CD4-positive, alpha-beta T cell treated with Interferon alpha-2 for 1 hour (primary cell): ENCODE results near the gene ABCB9.
A peak's percentile ranks its signal among the peaks of the same experiment; 100 is the strongest.
"Not testable (repeated sequence)": the region's sequence is repeated elsewhere in the genome, so short reads cannot be mapped to it uniquely, and the experiment has no call there.

ENCODE experiments used
- DNase-seq, 2 donors: peaks; one replicate each; pipeline ENCODE4 v3.0.0-alpha.2; 2020 to 2022

Gene ABCB9

DNA sequence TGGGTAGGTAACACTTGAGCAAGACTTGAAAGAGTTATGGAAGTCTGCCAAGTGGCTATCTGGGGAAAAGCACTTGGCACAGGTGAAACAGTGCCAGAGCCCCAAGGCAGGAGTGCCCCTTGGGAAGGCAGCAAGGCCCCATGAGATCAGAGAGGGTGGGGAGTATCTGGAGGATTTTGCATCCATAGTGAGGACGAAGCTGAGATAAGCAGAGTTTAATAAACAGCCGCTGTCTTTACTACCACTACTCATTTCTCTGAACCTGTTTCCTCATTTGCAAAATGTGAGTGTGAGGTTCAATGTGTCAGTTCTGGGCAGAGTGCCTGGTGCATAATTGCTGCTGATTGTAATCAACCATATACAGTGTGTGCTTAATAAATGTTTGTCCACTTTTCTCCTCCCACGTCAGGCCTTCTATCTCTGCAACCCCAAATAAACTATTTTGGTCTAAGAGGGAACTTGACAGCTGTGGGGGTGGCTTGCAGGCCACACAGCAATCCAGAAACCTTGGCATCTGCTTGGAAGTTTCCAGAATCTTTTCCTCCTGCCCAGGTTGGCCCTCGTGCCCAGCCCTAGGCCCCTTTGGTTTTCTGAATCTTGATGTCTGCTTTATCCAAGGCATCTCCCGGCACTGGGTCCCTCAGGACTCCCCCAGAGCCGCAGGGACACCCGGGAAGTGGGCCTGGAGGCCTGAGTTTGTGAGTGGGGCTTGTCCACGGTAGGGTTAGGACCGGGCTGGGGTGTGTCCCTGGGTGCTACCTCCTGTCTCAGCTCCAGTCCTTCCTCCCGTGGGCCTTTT, 4.5 kb downstream of the ABCB9 start:
- DNase-seq, result no peak

DNA sequence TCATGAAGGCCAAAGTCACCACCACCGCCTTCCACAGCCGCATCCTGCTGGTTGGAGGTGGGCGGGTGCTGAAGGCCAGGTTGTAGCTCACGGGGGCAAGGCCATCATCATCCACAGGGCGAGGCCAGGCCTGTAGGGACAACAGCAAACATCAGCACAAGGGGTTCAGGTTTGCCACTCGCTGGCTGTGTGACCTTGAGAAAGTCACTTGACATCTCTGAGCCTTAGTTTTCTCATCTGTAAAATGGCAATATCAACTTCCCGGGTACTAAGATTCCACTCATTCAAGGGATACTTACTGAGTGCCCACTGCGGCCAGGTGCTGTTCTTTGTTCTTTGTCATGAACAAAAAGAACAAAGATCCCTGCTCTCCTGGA, 6.1 kb downstream of the ABCB9 start:
- DNase-seq, result no peak

DNA sequence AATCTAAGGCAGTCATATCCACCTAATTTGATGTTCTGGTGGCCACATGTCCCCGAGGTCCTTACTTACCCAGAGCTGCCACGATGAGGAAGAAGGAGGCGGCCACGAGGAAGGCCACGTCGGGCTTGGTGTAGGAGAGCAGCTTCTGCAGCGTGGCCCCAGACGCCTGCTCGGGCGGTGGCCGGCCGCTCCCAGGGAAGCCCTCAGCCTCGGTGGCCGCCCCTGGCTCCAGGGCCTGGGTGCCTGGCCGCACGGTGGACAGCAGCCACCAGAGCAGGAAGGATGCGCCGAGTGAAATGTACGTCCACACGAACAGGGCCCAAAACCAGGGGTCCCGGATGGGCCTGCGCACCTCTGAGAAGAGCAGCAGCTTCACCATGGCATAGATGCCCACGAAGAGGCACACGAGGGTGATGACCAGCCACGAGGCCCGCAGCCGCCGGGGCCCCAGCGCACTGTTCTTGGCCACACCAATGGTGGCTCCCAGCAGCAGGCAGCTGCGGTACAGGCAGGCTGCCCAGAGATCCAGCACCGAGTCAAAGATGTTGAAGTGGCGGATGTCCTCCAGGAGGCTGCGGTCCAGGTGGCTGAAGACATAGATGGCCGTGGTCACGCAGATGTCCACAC, 6.6 kb downstream of the ABCB9 start:
- DNase-seq, result no peak

DNA sequence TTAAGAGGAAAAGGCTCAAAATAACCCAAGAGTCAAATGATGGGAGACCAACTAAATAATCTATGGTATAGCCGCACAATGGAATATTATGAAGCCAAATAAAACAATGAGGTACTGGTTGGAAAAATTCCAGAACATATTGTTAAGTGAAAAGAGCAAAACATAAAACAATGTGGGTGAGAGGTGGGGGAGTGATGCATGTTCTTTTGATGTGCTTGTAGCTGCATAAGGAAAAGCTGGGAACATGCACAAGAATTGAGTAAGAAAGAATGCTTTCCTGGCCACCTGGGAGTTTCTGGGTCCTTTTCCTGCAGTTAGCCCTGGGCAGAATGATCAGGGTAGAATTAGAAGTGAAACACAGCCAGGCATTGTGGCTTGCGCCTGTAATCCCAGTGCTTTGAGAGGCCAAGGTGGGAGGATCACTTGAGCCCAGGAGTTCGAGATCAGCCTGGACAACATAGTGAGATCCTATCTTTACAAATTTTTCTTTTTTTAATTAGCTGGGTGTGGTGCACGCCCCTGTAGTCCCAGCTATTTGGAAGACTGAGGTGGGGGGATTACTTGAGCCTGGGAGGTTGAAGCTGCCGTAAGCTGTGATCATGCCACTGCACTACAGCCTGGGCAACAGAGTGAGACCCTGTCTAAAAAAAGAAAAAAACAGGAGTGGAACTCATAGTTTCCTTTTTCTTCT, 7.9 kb downstream of the ABCB9 start:
- DNase-seq, result no peak

DNA sequence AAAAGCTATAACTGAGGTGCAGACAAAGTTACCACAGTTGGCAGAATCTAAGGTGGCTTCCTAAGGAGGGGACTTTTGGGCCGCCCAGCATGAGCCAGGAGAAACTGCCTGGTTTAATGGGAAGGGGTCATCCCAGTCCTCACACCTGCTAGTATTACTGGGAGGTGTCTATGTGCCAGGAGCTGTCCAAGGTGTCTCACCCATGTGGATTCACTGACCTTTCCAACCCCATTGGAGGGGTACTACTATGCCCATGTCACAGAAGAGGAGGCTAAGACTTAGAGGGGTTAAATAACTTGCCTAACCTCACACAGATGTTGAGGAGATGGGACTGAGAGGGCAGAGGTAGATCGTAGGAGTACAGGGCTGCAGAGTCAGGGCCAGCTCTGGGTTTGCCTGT, 10.2 kb downstream of the ABCB9 start:
- no peak for DNase-seq

DNA sequence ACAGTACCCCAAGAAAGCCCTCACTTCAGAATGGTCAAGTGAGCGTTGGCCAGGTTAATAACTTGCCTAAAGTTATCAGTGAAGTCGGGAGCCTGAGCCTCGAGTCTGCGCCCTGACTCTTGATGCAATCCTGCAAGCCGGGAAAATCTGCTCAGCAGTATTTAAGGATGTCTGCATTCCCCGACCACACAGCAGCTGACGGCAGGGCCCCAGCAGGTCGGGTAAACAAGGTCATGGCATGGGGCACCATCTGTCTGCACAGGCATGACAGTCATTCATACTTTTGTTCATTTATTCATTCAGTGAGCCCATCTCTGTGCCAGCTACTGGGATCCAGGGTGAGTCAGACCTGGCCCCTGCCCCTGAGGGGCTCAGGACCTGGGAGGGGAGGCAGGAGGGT, 11.1 kb downstream of the ABCB9 start:
- DNase-seq, result no peak

DNA sequence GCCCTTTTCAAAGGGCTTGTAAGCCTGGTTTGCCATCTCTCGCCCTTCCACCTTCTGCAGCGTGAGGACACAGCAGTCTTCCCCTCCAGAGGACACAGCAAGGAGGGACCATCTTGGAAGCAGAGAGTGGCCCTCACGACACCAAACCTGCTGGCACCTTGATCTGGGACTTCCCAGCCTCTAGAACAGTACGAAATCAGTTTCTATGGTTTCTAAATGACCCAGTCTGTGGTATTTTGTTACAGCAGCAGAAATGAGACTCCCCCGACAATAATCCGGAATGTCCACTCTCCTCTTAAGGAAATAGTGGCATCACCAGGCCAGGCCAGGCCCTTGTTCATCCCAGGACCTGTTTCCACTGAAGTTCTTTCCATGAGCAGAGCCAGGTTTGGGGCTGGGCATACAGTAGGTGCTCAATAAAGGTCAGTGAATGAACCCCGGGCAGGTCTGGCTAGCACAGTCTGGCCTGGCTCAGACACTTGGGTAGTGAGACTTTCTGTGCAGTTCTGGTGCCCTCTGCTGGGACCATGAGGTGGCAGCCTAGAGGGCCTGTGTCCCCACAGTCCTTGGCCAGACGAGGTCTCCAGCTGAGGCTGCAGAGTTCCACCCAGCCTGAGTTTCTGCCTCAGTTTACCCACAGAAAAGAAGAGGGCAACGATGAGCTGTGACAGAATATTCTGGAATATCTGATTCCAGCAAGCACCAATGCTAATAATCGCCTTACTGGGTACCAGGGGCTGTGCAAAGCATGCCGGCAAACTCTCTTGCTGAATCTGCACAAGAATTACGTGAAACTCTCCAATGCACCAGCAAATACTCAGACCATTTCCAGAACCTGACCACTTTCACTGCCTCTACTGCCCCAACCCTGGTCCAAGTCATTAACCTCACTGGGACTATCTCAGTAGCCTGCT, 14.0 kb downstream of the ABCB9 start:
- peak; percentile 78 to 82 for DNase-seq

DNA sequence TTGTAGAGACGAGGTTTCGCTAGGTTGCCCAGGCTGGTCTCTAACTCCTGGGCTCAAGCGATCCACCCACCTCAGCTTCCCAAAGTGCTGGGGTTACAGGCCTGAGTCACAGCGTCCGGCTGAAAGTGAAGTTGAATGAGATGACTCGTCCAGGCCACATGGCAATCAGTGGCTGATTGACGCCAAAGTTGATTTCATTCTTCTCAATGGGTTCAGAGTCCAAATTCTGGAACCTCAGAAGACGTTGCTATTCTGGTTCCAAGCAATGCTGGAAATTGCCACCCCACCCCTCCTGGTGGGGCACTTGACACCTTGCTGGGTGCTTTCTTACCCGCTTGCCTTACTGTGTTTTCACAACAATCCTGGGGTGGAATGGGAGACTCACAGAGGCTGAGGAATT, 14.9 kb downstream of the ABCB9 start:
- DNase-seq, result no peak

DNA sequence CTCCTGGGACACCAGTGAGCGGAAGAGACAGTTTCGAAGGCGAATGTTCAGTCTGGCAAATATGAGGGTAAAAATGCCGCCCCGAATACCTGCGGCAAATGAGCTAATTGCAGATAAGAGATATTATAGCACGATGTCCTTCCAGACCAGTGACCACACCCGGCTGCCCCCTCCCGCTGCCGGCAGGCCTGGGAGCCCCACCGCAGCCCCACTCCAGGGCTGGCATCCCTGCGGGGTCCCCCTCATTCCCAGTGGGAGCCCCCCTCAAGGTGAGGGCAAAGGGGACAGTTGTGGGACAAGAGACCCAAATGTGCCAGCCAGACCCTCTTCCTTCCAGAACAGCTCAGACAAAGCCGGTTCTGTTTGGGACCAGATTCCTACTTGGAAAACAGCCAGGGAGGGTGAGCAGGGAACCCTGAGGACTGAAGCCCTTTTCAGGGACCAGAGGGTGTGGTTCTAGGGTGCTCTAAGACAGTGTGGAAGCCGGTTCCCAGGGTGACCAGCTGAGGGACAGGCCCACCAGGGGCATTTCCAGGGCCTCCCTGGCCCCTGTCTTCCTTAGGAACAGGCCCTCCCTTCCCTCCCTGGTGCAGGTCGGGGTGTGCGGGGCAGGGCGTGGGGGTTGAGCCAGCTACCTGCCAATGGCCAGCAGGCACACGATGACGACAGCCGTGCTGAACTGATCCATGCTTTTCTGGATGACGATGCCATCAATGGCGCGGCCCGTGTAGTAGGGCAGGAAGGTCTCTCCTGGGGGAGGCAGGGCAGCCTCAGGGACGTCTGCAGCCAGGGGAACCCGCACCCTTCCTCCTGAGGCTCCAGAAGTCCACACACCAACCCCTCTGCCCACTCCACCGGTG, 16.2 kb downstream of the ABCB9 start:
- no peak for DNase-seq

DNA sequence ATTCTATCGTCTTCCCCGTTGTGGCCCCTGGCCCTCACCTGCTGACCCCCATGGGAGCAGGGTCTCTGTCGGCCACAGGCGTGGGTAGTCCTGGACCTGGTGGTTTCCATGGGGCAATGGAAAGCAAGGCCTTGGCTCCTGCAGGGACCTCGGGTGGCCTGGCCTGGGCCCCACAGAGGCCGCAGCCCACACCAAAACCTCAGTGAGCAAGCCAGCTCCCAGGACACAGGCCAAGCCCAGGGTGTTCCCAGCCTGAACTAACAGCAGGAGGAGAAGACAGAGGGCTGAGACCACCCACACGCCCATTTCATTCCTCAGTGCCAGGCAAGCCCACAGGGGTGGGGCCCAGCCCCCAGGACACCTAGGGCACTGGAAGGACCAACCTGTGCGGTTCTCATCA, 16.9 kb downstream of the ABCB9 start:
- DNase-seq, result no peak

DNA sequence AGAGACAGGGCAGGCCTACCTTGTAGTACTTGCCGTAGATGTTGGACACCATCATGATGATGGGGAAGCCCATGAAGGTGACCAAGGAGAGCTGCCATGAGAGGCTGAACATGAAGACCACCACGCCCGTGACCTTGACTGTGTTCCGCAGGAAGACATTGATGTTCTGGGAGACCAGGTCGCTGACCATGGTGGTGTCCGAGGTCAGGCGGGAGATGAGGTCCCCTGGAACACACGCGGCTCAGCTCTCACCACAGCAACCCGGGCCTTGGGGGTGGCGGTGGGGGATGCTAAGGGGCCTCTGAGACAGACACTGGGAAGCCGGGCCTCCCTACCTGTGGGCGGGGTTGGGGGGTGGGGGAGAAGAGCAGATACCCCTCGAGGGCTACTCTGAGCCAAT, 17.7 kb downstream of the ABCB9 start:
- no peak for DNase-seq

DNA sequence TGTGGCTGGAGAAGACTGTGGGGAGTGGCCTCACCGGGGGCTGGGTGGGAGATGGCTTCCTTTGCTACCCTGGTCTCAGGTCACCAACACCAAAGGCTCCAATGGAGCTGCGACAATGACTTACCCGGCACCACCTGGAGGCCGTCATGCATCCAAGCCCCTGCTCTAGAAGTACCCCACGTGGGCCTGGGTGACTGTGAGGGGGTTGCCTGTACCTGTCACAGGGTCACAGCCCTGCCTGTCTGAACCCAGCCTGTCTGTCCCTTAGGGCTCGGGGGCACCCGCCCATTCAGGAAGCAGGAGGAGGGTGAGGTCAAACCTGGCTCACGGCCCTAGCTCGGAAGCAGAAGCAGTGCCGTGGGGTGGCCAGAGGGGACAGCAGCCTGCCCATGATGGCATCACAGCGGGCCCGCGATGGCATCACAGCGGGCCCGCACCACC, 18.9 kb downstream of the ABCB9 start:
- DNase-seq, result peak in 1 of 2 donors; percentile 35

DNA sequence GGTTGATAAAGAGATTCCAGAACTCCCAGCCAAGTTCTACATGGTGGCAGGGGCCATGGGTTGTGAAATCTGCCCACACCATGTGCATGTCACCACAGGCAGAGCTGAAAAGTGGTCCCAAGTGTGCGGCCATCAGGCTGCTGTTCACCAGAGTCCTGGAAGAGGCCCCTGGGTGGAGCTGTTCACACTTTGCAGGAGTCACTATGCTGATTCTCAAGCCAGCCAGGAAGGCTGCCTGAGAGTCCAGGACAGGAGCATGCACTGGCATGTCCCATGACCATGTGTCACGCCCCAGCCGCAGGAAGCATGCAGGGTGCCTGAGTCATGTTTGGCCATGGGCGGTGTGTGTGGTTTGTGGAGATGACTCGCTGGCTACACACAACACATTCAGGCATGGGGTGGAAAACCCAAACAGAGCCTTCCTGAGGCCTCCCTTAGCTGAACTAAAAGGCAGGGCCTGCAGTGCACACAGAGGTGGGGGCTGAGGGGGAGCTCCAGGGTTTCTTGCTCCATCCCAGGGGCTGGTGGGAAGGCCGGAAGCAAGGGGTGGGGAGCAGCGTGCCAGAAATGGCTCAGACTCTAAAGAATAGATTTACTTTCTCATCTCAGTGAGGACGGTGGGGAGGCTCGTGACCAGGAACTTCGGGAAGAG, 19.4 kb downstream of the ABCB9 start:
- DNase-seq, result peak; percentile 55 to 84

DNA sequence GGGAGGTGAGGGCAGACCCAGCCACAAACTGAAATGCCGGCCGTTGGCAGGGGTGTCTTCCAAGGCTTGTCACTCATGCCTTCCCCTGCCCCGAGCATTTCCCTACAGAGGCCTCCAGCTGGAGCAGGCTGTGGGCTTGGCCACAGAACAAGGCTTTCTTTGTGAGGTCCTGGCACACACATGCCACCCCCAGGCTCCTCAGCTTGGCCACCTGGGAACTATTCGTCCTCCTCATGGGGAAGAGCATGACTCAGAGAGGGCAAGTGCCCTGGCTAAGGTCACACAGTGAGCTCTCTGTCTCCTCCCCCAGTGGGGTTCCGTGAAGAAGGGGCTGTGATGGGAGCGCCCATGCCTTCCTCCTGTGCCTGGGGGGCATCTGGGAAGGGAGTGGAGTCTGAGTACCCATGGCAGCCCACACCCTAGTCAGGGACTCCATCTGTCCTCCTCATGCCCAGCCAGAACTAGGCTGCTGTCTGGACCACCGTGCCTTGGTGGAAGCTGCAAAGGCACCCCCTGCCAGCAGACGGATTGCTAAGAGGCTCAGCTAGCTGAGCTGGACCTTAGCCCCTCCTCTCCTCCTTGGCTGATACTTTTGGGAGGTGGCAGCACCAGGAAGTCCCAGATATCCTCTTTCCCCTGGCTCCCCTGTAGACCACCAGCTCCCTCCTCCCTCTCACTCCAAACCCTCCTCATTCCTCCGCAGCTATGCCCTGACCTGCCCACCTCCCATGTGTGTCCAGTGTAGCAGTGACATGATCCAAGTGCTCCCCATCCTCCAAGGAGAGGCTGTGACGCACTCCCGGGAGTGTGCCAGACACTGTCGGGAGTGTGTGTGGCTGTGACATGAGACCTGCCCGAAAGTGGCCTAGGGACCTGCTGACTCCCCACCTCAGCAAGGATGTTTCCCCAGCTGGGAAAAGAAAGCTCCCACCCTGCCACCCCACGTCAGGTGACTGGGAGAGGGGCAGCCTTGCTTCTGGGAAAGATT, 21.4 kb downstream of the ABCB9 start:
- no peak for DNase-seq

DNA sequence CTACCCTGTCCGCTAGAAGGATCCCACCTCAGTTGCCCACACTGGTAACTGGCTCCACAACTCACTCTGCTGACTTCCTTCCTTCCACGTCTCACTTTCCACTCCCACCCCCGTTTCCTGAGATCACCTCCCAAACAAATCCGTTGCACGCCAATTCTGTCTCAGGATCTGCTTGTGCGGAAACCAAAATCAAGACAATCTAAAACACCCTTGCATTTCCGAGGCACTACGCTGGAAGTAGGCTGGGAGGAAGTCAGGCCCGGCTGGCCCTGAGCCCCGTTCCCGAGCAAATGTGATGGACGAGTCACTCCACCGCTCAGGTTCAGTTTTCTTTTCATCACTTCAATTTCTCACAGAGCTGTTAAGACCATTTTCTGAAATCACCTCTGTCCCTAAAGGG, 23.1 kb downstream of the ABCB9 start:
- no peak for DNase-seq

DNA sequence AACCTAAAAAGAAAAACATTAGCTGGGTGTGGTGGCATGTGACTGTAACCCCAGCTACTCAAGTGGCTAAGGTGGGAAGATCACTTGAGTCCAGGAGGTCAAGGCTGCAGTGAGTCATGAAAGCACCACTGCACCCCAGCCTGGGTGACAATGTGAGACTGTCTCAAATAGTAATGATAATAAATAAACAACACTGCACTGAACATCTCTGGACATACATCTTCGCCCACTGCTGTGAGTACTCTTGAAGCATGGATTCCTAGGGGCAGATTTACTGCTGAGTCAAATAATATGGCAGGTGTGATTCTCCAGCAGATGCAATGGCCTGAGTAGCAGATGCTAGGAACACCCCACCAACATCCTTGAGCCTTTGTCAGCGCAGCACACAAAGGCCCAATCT, 23.6 kb downstream of the ABCB9 start:
- peak in 1 of 2 donors; percentile 21 for DNase-seq

DNA sequence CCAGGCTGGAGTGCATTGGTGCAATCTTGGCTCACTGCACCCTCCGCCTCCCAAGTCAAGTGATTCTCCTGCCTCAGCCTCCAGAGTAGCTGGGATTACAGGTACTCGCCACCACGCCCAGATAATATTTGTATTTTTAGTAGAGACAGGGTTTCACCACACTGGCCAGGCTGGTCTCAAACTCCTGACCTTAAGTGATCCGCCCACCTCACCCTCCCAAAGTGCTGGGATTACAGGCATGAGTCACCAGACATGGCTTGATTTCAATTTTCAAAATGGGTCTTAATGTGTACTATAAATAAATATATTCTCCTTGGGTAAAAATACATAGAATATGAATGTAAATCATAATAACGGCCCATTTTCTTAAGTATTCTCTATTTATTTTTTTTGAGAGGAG, 24.9 kb downstream of the ABCB9 start:
- not testable (repeated sequence) for DNase-seq

DNA sequence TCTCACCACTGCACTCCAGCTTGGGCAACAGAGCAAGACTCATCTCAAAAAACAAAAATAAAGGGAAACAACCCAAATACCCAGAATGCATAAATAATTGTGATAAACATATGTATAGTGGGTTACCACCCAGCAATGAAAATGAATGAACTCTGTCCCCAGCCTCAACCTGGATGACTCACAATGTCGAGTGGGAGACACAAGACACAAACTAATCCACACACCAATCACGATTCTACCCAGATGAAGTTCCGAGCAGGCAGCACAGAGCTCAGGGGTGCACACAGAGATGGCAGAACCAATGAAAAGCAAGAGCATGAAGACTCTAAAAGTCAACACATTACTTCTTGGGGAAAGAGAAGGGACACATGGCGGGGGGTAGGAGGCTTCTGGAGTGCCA, 27.1 kb downstream of the ABCB9 start:
- DNase-seq, result no peak

DNA sequence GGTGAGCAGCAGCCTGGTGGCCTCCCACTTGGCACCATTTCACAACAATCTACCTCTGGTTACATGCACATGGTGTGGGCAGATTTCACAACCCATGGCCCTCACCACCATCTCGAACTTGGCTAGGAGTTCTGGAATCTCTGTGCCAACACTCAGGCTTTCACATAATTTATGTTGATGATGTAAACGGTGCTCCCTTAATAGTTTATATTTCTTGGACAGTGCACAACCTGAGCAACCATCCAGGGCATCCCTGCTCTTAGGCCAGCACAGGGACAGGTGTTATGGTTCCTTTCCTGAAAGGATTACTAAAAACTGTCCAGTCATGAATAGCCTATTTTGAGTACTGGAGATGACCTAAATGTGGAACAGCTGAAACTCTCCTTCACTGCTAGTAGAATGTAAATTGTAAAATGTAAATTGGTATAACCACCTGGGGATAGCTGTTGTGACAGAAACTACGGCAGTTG, 28.6 kb downstream of the ABCB9 start:
- no peak for DNase-seq

DNA sequence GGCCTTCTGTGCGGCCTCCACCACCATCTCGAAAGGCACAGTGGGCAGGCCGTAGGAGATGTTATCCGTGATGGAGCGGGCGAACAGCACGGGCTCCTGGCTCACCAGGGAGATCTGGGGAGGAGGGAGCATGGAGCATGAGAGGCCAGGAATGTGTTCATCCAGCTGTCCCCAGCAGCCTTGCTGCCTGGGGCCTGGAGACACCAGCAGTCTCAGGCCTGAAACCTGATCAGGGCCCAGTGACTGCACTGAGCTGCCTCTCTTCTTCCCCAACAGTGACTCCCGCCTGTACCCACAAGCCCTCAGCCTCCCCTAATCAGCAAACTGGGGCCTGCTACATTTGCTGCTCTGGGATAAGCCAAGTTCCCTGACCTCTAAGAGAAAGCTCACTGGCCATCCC, 30.9 kb downstream of the ABCB9 start:
- DNase-seq, result no peak
